HG02678 (cell line): ENCODE results near the gene ZDHHC1.
"Not testable (repeated sequence)": the region's sequence is repeated elsewhere in the genome, so short reads cannot be mapped to it uniquely, and the experiment has no call there.

Source experiments
- ATAC-seq: cut with Tn5 transposase; IDR thresholded peaks from one replicate; pipeline ENCODE4 v1.9.1; 2021; ENCODE audit warnings: mild to moderate bottlenecking, moderate library complexity; ENCODE audit not compliant: unreplicated experiment

ZDHHC1 gene

DNA sequence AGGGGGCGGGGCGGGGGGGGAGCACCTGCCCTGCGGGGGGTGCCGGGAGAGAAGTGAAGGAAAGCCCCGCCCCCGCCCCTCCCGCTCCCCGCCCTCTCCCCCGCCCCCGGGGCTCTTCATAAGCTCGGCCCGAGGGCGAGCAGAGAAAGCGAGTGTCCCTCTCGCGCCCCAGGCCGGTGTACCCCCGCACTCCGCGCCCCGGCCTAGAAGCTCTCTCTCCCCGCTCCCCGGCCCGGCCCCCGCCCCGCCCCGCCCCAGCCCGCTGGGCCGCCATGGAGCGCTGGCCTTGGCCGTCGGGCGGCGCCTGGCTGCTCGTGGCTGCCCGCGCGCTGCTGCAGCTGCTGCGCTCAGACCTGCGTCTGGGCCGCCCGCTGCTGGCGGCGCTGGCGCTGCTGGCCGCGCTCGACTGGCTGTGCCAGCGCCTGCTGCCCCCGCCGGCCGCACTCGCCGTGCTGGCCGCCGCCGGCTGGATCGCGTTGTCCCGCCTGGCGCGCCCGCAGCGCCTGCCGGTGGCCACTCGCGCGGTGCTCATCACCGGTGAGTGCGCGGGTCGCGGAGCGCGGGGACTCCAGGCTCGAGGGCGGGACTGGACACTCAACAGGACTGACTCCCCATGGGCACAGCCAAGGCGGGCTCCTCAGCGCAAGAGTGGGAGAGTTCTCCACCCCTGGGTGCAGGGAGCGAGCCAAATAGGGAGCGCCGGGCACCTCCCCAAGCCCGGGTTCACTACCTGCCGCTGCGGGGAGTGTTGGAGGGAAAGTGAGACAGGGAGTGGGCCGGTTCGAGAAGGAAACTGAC lies 14.9 kb upstream of the ZDHHC1 start, which contains the start of gene HSD11B2:
Gene HSD11B2, plus strand, starts transcription at position 145 of the 798 bp plus-strand sequence. Its CDS starts 128 bp downstream, at position 273.
- no peak for ATAC-seq

DNA sequence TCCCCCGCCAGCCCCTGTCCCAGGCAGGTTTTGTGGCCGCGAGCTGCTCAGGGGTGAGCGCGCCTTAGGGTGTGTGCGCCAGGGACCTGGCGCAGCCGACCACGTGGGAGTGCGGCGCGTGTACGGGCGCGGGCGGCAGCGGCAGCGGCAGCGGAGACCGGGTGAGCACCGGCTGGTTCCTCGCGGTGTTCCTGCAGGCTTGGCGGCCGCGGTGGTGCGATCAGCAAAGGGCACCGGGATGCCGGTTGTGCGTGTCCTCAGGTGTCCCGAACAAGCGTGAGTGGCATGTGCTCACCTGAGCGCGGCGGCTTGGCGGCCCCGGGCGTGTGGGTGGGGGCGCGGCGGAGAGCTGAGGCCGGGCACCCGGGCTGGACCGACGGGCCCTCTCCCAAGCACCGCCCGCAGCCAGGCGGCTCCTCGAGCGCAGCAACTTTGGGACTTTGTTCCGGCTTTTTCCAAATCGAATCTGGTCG lies 14.3 kb upstream of the ZDHHC1 start:
- no peak for ATAC-seq

DNA sequence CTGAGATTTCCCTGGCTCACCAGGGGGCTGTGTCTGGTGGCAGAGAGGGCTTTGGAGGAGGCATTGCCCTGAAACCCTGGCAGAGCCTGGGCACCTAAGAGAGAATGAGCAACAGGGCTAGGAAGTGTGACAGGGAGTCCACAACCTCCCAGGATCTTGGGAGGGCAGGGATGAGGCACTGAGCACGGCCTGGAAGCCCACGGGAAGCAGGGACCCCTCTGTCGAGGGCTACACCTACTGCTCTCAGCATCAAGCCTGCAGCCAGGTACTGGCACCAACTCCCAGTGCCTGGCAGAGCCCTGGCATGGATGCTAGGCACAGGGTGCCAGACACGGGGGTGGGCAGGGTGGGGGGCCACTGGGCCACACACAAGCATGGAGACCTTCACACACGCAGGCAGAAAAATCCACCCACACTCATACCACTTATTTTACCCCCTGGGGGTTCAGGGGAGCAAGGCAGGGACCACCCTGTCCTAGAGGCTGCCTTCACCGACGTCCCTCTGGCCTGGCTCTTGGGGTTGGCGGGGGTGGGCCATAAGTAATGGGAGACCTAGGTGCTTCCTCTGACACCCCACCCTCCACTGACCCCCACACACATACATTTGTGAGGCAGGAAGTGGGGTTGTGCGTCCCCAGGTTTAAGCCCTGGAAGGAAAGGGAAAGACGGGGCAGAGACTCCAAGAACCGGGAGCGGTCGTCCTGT lies 13.7 kb upstream of the ZDHHC1 start:
- no peak for ATAC-seq

GRCh38 chr16:67429053-67429798 lies 12.9 kb upstream of the ZDHHC1 start:
- ATAC-seq: no peak

DNA sequence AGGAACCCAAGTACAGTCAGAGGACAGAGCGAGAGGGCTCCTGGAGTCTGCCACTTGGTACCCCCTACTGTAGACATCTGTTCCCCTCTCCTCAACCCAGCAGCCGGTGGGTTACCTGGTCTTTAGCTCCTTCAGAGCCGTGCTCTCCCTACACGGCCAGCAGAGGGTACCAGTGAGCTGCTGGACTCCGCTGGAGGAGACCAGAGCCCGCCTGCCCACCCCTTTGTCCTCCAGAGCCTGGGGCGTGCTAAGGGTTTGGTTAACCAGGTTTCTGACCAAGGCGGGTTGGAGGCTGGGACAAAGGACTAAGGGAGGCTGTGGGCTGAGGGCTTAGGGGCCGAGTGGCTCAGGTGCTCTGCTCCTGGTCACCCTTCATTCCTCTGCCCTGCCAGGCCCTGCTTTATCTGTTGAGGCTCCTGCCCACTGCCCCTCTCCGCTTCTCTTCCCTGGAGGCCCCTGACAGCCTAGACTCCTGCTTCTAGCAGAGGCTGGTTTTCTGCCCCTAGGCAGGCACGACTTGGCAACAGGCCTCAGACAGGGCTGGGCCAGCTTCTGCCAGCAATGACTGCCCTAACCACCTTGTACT lies 12.0 kb upstream of the ZDHHC1 start:
- no peak for ATAC-seq

DNA sequence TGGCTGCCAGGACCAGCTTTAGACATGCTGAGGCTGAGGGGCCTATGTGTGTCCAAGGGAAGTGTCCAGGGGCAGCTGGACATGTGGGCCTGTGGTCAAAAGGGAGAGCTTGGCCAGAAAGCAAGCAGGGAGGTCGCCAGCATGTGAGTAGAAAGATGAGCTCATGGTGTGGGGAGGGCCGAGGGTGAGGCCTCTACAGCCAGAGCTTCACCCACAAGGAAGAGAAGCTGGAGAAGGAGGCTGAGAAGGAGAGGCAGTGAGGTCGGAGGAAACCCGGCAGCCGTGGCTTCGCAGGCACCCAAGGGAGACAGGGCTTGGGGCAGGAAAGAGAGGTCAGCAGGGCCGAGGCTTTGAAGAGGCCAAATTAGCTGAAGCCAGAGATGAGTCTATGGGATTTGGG lies 10.7 kb upstream of the ZDHHC1 start:
- ATAC-seq: no peak

DNA sequence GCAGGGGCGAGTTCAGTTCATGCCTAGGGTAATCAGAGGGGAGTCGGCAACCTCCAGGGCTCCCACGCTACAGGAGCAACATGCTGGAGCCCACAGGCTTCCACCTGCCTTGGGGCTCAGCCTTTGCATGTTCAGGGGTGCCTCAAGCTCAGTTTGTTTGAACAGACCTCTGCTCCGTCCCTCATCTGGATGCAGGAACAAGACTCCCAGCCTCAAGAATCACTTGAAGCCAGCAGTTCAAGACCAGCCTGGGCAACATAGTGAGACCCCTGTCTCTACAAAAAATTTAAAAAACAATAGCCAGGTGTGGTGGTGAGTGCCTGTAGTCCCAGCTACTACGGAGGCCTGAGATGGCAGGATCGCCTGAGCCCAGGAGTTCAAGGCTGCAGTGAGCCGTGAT lies 9.7 kb upstream of the ZDHHC1 start:
- ATAC-seq: no peak

DNA sequence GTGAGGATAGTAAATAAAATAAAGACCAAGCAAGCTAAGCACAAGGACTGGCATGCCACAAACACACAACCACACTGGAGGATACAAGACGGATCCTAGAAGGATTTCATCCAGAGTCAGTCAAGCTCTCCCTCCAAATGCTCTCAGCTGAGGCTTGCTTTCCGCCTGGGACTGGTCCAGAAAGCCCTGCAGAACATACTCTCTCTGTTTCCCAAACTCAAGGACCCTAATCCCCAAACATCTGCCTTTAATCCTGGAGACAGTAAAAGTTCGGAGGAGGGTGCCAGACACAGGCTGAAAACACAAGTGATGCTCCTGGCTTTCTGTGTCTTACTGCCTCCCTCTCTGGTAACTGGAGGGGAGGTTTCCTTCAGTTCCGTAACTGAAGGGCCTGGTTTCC lies 9.3 kb upstream of the ZDHHC1 start:
- no peak for ATAC-seq

GRCh38 chr16:67425061-67425460 lies 8.8 kb upstream of the ZDHHC1 start:
- ATAC-seq: no peak

- no peak for ATAC-seq
Measured at GRCh38 chr16:67424261-67424615, 8.0 kb upstream of the ZDHHC1 start.

GRCh38 chr16:67423611-67424260 lies 7.5 kb upstream of the ZDHHC1 start:
- ATAC-seq: no peak

- ATAC-seq: no peak
Measured at GRCh38 chr16:67423015-67423414, 6.7 kb upstream of the ZDHHC1 start.

DNA sequence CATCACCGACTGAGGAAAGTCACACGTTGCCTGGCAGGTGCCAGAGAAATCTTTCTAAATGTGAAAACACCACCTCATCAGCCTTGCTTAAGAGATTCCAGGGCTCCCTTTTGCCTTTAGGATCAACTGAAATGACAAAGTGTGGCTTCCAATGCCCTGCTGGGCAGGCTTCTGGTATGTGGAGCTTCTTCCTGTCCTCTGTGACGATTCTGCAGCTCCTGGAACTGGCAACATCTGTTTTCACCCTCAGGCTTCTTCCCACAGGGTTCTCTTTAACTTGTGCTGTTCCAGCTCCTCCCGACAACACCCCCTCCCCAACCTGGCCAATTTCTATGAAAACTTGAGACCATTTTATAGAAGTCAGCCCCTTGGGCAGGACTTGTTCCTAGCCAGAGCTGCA lies 4.8 kb upstream of the ZDHHC1 start:
- no peak for ATAC-seq

DNA sequence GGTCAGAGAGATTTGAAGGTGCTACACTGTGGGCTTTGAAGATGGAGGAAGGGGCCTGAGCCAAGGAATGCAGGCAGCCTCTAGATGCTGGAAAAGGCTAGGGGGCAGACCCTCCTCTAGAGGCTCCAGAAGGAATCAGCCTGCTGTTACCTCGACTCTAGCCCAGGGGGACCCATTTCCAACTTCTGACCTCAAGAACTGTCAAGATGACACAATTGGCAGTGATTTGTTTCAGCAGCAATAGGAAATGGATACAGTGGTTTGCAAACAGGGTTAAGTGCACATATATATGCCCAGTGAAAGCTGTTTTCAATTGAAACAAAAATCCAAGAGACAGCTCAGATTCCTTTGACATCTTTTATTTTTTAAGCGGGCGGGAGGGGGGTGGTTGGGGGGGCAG lies 3.7 kb upstream of the ZDHHC1 start:
- ATAC-seq: no peak

GRCh38 chr16:67419502-67419901 lies 3.2 kb upstream of the ZDHHC1 start:
- ATAC-seq: no peak

GRCh38 chr16:67417333-67418061 lies 1.2 kb upstream of the ZDHHC1 start:
- no peak for ATAC-seq

DNA sequence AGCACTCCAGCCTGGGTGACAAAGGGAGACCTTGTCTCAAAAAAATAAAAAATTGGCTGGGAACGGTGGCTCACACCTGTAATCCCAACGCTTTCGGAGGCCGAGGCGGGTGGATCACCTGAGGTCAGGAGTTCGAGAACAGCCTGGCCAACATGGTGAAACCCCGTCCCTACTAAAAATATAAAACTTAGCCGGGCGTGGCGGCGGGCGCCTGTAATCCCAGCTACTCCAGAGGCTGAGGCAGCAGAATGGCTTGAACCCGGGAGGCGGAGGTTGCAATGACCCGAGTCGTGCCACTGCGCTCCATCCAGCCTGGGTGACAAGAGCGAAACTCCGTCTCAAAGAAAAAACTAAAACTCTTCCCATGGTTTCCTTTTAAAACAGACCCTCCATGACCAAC lies 856 bp downstream of the ZDHHC1 start:
- not testable (repeated sequence) for ATAC-seq

DNA sequence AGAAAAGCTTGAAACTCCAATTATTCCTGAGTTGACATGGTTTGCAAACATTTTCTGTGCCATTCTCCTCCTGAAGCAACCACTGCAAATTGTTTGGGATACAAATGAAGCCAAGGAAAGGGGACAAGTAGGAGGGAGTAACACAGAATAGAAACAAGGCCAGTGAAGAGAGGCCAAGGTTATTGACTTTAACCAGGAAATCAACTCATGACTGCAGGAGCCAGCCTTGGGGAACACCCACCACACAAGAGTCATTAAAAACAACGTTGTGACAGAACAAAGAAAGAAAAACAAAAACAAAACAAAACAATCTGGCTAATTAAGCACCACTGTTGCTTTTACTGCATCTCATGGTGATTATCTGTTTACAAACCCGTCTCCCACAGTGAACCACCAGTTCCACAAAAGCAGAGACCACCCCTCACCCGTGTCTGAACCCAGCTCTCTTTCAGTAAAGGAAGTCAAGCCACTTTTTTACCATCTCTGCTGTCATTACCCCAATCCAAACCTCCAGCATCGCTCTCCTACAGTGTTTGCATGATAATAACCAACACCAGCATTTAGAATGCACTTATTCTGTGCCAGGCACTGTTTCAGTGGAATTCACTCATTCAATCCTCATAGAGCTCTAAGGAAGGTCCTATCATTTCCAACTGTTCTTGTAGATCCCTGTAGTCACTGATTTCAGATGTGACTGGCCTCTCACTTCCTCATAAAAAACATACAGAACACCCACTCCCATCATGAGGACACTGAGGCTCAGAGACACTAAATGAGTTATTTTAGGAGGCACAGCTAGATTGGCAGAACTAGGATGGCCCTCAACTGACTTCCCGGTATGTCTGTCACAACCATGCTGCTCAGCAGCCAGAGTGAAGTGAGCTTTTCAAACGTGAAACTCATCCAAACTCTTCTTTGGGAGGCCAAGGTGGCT lies 2.0 kb downstream of the ZDHHC1 start:
- ATAC-seq: no peak

DNA sequence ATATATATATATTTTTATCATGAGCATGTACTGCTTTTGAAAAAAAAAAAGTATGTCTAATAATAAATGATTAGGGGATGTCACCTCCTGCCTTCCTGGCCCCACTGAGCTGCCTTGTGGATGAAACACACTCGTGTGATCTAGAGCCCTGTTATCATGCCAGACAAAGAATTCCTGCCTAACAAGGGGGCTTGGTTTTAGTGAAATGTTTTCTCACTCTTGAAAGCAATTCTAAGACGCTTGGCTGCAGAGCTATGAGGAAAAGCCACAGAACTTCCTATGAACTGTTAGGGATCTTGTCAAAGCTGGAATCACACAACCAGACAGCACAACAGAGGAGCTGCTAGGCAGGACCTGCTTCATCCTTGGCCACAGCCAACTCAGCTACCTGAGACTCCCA lies 4.0 kb downstream of the ZDHHC1 start:
- no peak for ATAC-seq
